HG03575 (cell line): Measurements from ENCODE around the gene NCAPH2.

ENCODE experiments used
- ATAC-seq: cut with Tn5 transposase; IDR thresholded peaks from one replicate; pipeline ENCODE4 v1.9.1; 2021; ENCODE audit not compliant: unreplicated experiment, insufficient number of reproducible peaks, low FRiP score; ENCODE audit errors: extremely low read depth

NCAPH2 gene

GRCh38 chr22:50562523-50563412, 54.7 kb downstream of the NCAPH2 start, which contains the start of gene SYCE3:
Gene SYCE3, minus strand, starts transcription at chr22:50562919. Its CDS starts 6,514 bp downstream, at chr22:50556405.
- no peak for ATAC-seq

- ATAC-seq, result no peak
These were observed 55.6 kb downstream of the NCAPH2 start for GRCh38 chr22:50563413-50564160.

- ATAC-seq, result no peak
These were observed 56.3 kb downstream of the NCAPH2 start for GRCh38 chr22:50564289-50564688.

GRCh38 chr22:50567721-50568252, 59.8 kb downstream of the NCAPH2 start:
- ATAC-seq, result no peak

- no peak for ATAC-seq
These were observed 60.6 kb downstream of the NCAPH2 start for GRCh38 chr22:50568626-50569025.

GRCh38 chr22:50569041-50569459, 61.0 kb downstream of the NCAPH2 start:
- no peak for ATAC-seq

- ATAC-seq, result no peak
These were observed 62.0 kb downstream of the NCAPH2 start for GRCh38 chr22:50569896-50570535.

GRCh38 chr22:50570861-50571260, 62.8 kb downstream of the NCAPH2 start:
- ATAC-seq, result no peak

GRCh38 chr22:50571264-50572175, 63.5 kb downstream of the NCAPH2 start:
- no peak for ATAC-seq

- no peak for ATAC-seq
These were observed 64.9 kb downstream of the NCAPH2 start for GRCh38 chr22:50572965-50573364.

- ATAC-seq, result no peak
These were observed 65.7 kb downstream of the NCAPH2 start for GRCh38 chr22:50573491-50574382.

GRCh38 chr22:50574383-50574755, 66.3 kb downstream of the NCAPH2 start:
- no peak for ATAC-seq
